Endothelial cell (in vitro differentiated cells): ENCODE data around the gene BCAN. TPM values are rescaled to one million over a fixed set of nuclear protein-coding genes. Genes with fewer than 3 reads are reported as not detected.
A peak's percentile ranks its signal among the peaks of the same experiment; 100 is the strongest.

ENCODE experiments used
- DNase-seq: peaks from one replicate; pipeline ENCODE4 v3.0.0; 2021; ENCODE audit warnings: low spot score
- H3K27ac Mint-ChIP-seq: one replicate; pipeline ENCODE4 v1.8.0; 2021; ENCODE audit warnings: mixed read lengths, inconsistent platforms; ENCODE audit not compliant: unreplicated experiment
- H3K27me3 Mint-ChIP-seq: one replicate; pipeline ENCODE4 v1.8.0; 2021; ENCODE audit warnings: mild to moderate bottlenecking, moderate library complexity, mixed read lengths, inconsistent platforms; ENCODE audit not compliant: unreplicated experiment
- H3K36me3 Mint-ChIP-seq: one replicate; pipeline ENCODE4 v1.8.0; 2021; ENCODE audit warnings: mild to moderate bottlenecking, low read depth, mixed read lengths, inconsistent platforms; ENCODE audit not compliant: unreplicated experiment
- H3K4me1 Mint-ChIP-seq: one replicate; pipeline ENCODE4 v1.8.0; 2021; ENCODE audit warnings: mild to moderate bottlenecking, mixed read lengths, inconsistent platforms; ENCODE audit not compliant: unreplicated experiment
- H3K4me3 Mint-ChIP-seq: one replicate; pipeline ENCODE4 v1.8.0; 2021; ENCODE audit warnings: mild to moderate bottlenecking, mixed read lengths, inconsistent platforms; ENCODE audit not compliant: unreplicated experiment
- H3K9me3 Mint-ChIP-seq: one replicate; pipeline ENCODE4 v1.8.0; 2021; ENCODE audit warnings: mixed read lengths, inconsistent platforms; ENCODE audit not compliant: unreplicated experiment
- total RNA-seq: library from RNA; stranded (reverse); fragmentation: NEBNext Ultra II Directional; extraction: Animal tissue kit (Norgen Biotek cat#: 25700); gene quantifications from one replicate; pipeline ENCODE4 v1.2.1, GENCODE V29; 2021; ENCODE audit not compliant: unreplicated experiment
- TF ChIP-seq, protein P1 (sequence below): fragments of 200-600 bp; sonication (generic); IDR thresholded peaks from one replicate; pipeline ENCODE4 v1.5.0; 2021; ENCODE audit warnings: antibody characterized with exemption; ENCODE audit not compliant: unreplicated experiment

BCAN gene
- total RNA-seq, 1 donor from 2014 or later: 0.46 TPM

DNA sequence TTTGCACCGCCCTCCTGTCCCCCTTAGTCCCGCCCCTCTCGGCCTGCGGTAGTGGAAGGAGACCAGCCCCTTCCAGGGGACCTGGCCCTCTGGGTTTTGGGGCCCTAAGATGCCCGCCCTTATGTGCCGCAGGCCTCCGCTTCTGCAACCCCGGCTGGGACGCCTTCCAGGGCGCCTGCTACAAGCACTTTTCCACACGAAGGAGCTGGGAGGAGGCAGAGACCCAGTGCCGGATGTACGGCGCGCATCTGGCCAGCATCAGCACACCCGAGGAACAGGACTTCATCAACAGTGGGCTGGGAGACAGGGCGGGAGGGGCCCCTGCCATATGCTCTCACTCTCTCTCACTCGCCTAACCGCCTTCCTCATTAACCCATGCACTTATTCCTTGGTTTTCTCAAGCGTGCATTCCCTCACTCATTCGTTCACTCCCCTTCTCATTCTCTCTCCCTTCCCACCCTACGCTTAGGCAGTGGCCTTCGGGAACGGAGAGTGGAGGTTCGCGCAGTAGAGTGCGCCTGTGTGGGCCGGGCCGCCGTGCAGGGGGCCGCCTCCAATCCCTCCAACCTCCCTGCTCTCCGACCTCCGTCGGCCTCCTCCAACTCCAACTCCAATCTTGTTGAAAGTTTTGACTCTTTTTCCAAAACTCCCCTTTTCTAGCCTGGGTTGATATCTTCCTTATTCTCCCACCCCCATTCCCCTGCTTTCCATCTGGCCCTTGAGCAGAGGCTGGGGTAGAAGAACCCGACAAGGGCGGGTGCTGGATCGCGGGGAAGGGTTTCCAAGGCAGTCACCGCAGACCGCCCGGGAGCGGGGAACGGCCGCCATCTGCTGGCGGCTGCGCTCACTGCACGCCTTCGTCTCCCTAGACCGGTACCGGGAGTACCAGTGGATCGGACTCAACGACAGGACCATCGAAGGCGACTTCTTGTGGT, 15.2 kb downstream of the BCAN start:
- DNase-seq: peak; percentile 85
- Mint-ChIP-seq H3K36me3 (peaks cover 21% of the 10 kb centered on the region), H3K4me3 (peak overlapping the region; percentile 44), H3K27ac (no peak overlapping the region), H3K4me1 (peaks cover 41% of the 10 kb centered on the region), H3K9me3 (no peaks in the 10 kb centered on the region), H3K27me3 (peaks cover 35% of the 10 kb centered on the region)
- TF ChIP-seq, protein P1, sequence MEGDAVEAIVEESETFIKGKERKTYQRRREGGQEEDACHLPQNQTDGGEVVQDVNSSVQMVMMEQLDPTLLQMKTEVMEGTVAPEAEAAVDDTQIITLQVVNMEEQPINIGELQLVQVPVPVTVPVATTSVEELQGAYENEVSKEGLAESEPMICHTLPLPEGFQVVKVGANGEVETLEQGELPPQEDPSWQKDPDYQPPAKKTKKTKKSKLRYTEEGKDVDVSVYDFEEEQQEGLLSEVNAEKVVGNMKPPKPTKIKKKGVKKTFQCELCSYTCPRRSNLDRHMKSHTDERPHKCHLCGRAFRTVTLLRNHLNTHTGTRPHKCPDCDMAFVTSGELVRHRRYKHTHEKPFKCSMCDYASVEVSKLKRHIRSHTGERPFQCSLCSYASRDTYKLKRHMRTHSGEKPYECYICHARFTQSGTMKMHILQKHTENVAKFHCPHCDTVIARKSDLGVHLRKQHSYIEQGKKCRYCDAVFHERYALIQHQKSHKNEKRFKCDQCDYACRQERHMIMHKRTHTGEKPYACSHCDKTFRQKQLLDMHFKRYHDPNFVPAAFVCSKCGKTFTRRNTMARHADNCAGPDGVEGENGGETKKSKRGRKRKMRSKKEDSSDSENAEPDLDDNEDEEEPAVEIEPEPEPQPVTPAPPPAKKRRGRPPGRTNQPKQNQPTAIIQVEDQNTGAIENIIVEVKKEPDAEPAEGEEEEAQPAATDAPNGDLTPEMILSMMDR: peak; percentile 78

DNA sequence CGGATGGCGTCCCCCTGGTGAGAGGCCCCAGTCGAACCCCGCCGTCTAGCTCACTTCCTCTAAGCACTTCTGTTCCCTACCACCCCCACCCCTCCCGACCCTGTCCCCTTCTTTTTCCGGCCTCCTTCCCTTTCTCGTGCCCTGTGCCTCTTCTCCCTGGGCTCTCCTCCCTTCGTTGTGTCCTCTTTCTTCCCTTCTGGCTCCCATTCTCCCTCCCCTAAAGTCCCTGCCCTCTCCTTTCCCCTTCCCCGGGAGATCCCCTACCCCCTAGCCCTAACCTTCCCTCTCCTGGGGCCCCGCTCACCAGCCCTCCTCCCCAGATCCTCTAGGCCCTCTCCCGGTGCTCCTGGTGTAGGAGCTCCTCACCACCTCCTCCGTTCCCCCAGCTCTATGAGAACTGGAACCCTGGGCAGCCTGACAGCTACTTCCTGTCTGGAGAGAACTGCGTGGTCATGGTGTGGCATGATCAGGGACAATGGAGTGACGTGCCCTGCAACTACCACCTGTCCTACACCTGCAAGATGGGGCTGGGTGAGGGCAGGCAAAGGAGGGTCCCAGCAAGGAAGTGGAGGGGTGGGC, 15.9 kb downstream of the BCAN start:
- TF ChIP-seq, protein P1: no peak
- Mint-ChIP-seq H3K27ac (peak overlapping the region; percentile 18), H3K9me3 (no peaks in the 10 kb centered on the region), H3K4me1 (peaks cover 47% of the 10 kb centered on the region), H3K27me3 (peaks cover 36% of the 10 kb centered on the region), H3K4me3 (peak overlapping the region; percentile 42), H3K36me3 (peaks cover 21% of the 10 kb centered on the region)
- no peak for DNase-seq

DNA sequence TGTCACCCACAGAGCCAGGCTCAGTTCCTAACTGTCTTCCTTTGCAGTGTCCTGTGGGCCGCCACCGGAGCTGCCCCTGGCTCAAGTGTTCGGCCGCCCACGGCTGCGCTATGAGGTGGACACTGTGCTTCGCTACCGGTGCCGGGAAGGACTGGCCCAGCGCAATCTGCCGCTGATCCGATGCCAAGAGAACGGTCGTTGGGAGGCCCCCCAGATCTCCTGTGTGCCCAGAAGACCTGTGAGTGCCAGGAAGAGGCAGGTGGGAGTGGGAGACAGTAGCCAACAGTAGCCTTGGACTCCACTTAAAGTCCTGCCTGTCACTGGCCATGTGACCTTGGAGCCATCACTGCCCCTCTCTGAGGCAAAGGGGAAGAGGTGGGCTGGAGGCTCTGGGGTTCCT, 16.6 kb downstream of the BCAN start:
- Mint-ChIP-seq H3K4me3 (peak overlapping the region; percentile 42), H3K27me3 (peaks cover 33% of the 10 kb centered on the region), H3K36me3 (peaks cover 15% of the 10 kb centered on the region), H3K9me3 (no peaks in the 10 kb centered on the region), H3K27ac (no peak overlapping the region), H3K4me1 (peaks cover 52% of the 10 kb centered on the region)
- no peak for DNase-seq
- TF ChIP-seq, protein P1: no peak

DNA sequence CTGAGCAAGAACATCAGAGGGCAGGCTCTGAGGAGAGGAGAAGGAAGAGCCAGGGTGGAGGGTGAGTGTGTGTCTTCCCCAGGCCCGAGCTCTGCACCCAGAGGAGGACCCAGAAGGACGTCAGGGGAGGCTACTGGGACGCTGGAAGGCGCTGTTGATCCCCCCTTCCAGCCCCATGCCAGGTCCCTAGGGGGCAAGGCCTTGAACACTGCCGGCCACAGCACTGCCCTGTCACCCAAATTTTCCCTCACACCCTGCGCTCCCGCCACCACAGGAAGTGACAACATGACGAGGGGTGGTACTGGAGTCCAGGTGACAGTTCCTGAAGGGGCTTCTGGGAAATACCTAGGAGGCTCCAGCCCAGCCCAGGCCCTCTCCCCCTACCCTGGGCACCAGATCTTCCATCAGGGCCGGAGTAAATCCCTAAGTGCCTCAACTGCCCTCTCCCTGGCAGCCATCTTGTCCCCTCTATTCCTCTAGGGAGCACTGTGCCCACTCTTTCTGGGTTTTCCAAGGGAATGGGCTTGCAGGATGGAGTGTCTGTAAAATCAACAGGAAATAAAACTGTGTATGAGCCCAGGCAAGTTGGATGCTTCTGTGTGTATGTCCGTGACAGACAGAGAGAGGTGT, 17.1 kb downstream of the BCAN start:
- peaks cover 12% of the 10 kb centered on the region for H3K36me3 Mint-ChIP-seq
- peak overlapping the region; percentile 50 for H3K4me3 Mint-ChIP-seq
- no peaks in the 10 kb centered on the region for H3K9me3 Mint-ChIP-seq
- TF ChIP-seq, protein P1: no peak
- H3K27me3 Mint-ChIP-seq: peaks cover 32% of the 10 kb centered on the region
- H3K4me1 Mint-ChIP-seq: peaks cover 56% of the 10 kb centered on the region
- H3K27ac Mint-ChIP-seq: peak overlapping the region; percentile 68
- no peak for DNase-seq
